Stimulated activated CD8-positive, alpha-beta memory T cell treated with anti-CD3 and anti-CD28 coated beads, Interleukin-12 subunit alpha, Interleukin-12 subunit beta, amount 100 ng/mL, for 24 hours (primary cell): ENCODE measurements around the gene TRABD2B.
"Not testable (repeated sequence)": the region's sequence is repeated elsewhere in the genome, so short reads cannot be mapped to it uniquely, and the experiment has no call there.

Experiments used
- DNase-seq: peaks from one replicate; pipeline ENCODE4 v3.0.0-alpha.2; 2020; ENCODE audit errors: extremely low read depth

TRABD2B gene

GRCh38 chr1:47967864-47968555 lies 29.2 kb downstream of the TRABD2B start:
- no peak for DNase-seq

DNA sequence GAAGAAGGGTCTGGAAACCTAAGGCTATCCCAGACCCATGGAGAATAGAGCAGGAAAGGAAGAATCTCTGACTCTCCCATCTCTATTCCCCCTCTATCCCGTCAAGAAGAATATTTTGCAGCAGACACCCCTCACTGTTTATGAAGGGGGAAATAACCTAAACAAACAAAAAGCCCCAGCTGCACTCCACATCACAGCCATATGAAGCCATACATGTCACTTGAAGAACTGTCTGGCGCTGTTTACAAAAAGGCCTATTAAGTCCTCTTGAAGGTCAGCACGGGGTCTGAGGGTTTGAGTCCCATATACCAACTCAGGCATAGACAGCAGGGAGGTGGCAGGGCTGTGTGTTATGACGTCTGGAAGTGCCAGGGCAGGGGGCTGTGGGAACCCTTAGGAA lies 31.4 kb downstream of the TRABD2B start:
- DNase-seq, result no peak

GRCh38 chr1:47964636-47965035 lies 32.5 kb downstream of the TRABD2B start:
- no peak for DNase-seq

GRCh38 chr1:47963568-47964358 lies 33.4 kb downstream of the TRABD2B start:
- no peak for DNase-seq

GRCh38 chr1:47962750-47963492 lies 34.3 kb downstream of the TRABD2B start:
- DNase-seq, result no peak

- not testable (repeated sequence) for DNase-seq
These were observed 35.4 kb downstream of the TRABD2B start for GRCh38 chr1:47961835-47962234.

- DNase-seq, result not testable (repeated sequence)
These were observed 40.7 kb downstream of the TRABD2B start for GRCh38 chr1:47956491-47956890.

- no peak for DNase-seq
These were observed 43.5 kb downstream of the TRABD2B start for GRCh38 chr1:47953661-47954060.

GRCh38 chr1:47951545-47952235 lies 45.5 kb downstream of the TRABD2B start:
- DNase-seq, result no peak

DNA sequence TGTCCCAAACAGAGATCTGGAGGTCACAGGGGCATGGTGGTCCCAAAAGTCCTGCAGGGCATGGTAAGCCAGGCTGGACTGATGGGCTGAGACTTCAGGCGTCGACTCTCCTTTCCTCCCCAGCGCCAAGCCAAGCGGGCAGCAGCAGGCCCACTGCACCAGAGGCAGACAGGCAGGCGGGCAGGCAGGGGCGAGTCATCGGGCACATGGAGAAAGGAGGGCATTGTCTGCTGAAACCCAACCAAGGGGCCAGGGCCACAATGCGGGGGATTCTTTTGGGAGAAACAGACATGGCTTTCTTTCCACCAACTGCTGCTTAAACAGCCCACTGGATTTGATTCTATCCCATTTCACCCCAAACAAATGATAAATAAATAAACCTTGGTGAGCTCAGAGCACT lies 46.2 kb downstream of the TRABD2B start:
- DNase-seq, result no peak

GRCh38 chr1:47950471-47950870 lies 46.7 kb downstream of the TRABD2B start:
- DNase-seq, result no peak

DNA sequence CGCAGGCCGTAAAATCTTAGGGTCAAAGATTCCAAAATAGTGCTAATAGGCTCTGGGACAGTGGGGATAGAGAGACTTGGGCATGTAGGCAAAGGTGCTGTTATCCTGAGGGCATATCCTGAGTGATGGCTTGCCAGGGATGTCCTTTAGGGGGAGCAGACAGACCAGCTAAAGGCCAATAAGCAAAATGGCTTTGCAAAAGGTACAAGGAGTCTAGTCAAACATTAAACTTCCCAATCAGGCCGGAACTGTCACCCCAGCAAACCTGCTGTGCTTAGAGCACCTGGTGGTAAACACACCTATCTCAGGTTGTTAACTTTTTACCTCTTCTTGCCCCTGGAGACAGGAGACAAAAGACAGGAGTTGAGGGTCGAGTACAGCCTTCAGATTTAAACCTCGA lies 49.1 kb downstream of the TRABD2B start:
- no peak for DNase-seq

- no peak for DNase-seq
These were observed 49.7 kb downstream of the TRABD2B start for GRCh38 chr1:47947531-47947930.

DNA sequence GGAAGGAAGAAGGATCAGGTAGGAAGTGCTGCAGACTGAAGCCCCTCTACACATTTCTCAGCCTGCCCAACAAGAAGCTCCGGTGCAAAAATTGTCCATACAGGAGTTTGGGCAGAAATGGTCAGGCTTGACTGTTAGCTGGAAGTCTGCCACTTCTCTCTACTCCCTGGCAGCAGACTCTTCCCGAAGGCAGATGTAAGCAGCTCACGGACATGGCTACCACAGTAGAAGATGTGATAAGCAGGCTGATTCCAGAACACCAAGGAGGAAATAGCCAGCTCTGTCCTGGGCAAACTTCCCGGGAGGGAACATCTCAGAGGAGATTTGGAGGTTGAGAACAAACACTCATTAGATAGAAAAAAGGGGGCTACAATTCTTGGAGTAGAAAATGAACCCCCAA lies 52.6 kb downstream of the TRABD2B start:
- no peak for DNase-seq

DNA sequence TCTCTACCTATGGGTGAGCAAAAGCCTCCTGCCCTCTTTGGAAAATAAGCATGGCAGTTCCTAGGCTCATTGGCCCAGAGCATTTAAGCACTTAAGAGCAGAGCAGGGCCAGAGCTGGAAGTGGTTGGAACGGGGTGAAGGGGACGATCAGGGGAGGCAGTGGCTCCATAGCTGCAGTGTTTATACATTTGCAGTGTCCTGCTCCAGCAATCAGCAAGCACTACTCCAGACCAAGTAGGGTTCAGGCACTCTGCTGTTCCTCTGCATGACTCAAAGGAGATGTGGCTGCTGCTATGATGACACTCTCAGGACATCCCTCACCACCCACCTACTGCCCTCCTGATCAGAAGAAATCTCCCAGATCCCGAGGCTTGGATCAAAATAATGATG lies 55.0 kb downstream of the TRABD2B start:
- DNase-seq, result no peak

DNA sequence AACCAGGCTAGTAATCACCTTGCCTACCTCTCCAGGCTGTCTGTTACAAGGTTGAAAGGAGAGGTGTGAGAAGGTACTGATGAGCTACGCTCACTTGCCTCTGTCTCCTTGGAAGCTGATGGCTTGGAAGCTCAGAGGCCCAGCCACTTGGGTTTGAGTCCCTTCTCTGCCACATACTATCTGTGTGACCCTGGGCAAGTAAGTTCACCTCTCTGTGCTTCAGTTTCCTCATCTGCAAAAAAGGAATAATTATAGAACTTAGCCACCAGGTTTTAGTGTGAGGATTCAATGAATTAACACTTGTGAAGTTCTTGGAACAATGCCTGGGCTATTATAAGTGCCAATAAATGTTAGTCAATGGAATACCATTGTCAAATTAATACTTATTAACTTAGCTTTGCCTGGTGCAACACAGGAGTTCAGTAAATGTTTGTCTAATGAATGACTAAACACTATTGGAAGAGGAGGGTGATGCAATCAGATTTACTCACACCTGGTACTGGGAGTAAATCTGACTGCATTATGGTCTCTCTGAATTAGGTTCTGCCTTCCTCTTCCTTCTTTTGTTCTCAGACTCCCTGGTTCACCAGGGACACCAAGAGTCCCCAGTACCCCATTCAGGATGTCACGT lies 55.5 kb downstream of the TRABD2B start:
- no peak for DNase-seq

GRCh38 chr1:47940779-47941178 lies 56.4 kb downstream of the TRABD2B start:
- DNase-seq, result no peak

- DNase-seq, result no peak
These were observed 56.9 kb downstream of the TRABD2B start for GRCh38 chr1:47940326-47940725.

- DNase-seq, result no peak
These were observed 58.7 kb downstream of the TRABD2B start for GRCh38 chr1:47938520-47938919.

- no peak for DNase-seq
These were observed 59.5 kb downstream of the TRABD2B start for GRCh38 chr1:47937586-47938254.
